Activated CD4-positive, alpha-beta T cell treated with anti-CD3 and anti-CD28 coated beads, Interleukin-2, amount 10 ng/mL, durations not matched to agents 24 days and 14 days (primary cell): ENCODE measurements around the gene TMEM62. TPM values are rescaled to one million over a fixed set of nuclear protein-coding genes. Genes with fewer than 3 reads are reported as not detected.
"Not testable (repeated sequence)": the region's sequence is repeated elsewhere in the genome, so short reads cannot be mapped to it uniquely, and the experiment has no call there.

Experiments used
- DNase-seq: peaks from one replicate; pipeline ENCODE4 v3.0.0; 2022
- H3K27ac Mint-ChIP-seq: one replicate; pipeline ENCODE4 v1.8.0; 2022; ENCODE audit warnings: mild to moderate bottlenecking, mixed read lengths
- H3K27me3 Mint-ChIP-seq: one replicate; pipeline ENCODE4 v1.8.0; 2022; ENCODE audit warnings: mixed read lengths
- H3K36me3 Mint-ChIP-seq: one replicate; pipeline ENCODE4 v1.8.0; 2022; ENCODE audit warnings: low read depth, mild to moderate bottlenecking, mixed read lengths
- H3K4me1 Mint-ChIP-seq: one replicate; pipeline ENCODE4 v1.8.0; 2021; ENCODE audit warnings: mixed read lengths
- H3K4me3 Mint-ChIP-seq: one replicate; pipeline ENCODE4 v1.8.0; 2022; ENCODE audit warnings: mild to moderate bottlenecking, moderate library complexity, mixed read lengths
- H3K9me3 Mint-ChIP-seq: one replicate; pipeline ENCODE4 v1.8.0; 2021; ENCODE audit warnings: mixed read lengths
- intact Hi-C: fragments of 100-400 bp; cut with micrococcal nuclease; formaldehyde crosslinking; loops from one replicate; pipeline ENCODE4 v1.15.1; 2023
- total RNA-seq: library from RNA; stranded (reverse); gene quantifications from 2 replicates; pipeline ENCODE4 v1.2.3, GENCODE V29; 2022

The TMEM62 gene
- total RNA-seq, 1 donor from 2014 or later: 18.7 TPM

DNA sequence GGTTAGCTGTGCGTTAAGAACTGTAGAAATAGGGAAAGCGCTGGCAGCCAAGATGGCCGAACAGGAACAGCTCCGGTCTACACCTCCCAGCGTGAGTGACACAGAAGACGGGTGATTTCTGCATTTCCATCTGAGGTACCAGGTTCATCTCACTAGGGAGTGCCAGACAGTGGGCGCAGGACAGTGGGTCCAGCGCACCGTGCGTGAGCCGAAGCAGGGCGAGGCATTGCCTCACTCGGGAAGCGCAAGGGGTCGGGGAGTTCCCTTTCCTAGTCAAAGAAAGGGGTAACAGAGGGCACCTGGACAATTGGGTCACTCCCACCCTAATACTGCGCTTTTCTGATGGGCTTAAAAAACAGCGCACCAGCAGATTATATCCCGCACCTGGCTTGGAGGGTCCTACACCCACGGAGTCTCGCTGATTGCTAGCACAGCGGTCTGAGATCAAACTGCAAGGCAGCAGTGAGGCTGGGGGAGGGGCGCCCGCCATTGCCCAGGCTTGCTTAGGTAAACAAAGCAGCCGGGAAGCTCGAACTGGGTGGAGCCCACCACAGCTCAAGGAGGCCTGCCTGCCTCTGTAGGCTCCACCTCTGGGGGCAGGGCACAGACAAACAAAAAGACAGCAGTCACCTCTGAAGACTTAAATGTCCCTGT lies 42.4 kb downstream of the TMEM62 start:
- H3K27me3 Mint-ChIP-seq: not testable (repeated sequence)
- H3K36me3 Mint-ChIP-seq: peaks cover 41% of the 10 kb centered on the region

DNA sequence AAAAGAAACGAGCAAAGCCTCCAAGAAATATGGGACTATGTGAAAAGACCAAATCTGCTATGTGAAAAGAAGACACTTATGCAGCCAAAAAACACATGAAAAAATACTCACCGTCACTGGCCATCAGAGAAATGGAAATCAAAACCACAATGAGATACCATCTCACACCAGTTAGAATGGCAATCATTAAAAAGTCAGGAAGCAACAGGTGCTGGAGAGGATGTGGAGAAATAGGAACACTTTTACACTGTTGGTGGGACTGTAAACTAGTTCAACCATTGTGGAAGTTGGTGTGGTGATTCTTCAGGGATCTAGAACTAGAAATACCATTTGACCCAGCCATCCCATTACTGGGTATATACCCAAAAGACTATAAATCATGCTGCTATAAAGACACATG lies 43.8 kb downstream of the TMEM62 start:
- H3K27ac Mint-ChIP-seq, H3K9me3 Mint-ChIP-seq, H3K4me1 Mint-ChIP-seq, intact Hi-C loops, DNase-seq, H3K4me3 Mint-ChIP-seq, H3K27me3 Mint-ChIP-seq: not testable (repeated sequence)
- peaks cover 43% of the 10 kb centered on the region for H3K36me3 Mint-ChIP-seq

More for the DNA sequence above, 42.4 kb downstream of the TMEM62 start:
- H3K4me1 Mint-ChIP-seq, intact Hi-C loops, H3K27ac Mint-ChIP-seq, H3K4me3 Mint-ChIP-seq, H3K9me3 Mint-ChIP-seq, DNase-seq: not testable (repeated sequence)

DNA sequence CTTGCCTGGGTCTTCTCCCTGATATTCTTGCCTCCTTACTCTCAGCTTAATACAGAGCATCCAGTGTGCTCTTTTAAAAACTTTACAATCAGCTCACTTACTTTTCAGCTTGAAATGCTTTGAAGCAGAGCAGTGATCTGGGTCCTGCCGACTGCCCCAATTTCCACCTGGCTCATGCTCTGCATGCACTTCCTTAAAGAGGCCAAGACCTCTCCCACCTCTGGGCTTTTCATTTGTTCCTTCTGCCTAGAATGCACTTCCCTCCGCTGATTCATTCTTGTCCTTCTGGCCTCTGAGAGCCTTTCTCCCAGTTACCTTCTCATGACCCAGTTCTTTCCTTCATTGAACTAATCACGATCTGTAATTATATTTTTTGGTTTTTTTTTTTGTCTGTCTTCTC lies 49.9 kb downstream of the TMEM62 start:
- Mint-ChIP-seq H3K9me3 (no peaks in the 10 kb centered on the region), H3K4me3 (no peak overlapping the region), H3K4me1 (peaks cover 22% of the 10 kb centered on the region), H3K27me3 (no peaks in the 10 kb centered on the region), H3K27ac (no peak overlapping the region), H3K36me3 (peaks cover 28% of the 10 kb centered on the region)
- peak; percentile 52 for DNase-seq
- intact Hi-C loops: loop anchor here (10.0 kb wide), 1 partner anchor 622 kb away; the partner anchor contains the start of genes HYPK and SERINC4

GRCh38 chr15:43184407-43185124 lies 51.2 kb downstream of the TMEM62 start:
- H3K9me3 Mint-ChIP-seq: no peaks in the 10 kb centered on the region
- H3K4me1 Mint-ChIP-seq: peaks cover 26% of the 10 kb centered on the region
- intact Hi-C loops: loop anchor here (5.0 to 10.0 kb wide), 2 partner anchors 52 to 620 kb away; partner anchors contain the start of genes HYPK, SERINC4 and TMEM62
- peak overlapping the region; percentile 97 for H3K27ac Mint-ChIP-seq
- peak; percentile 58 for DNase-seq
- H3K36me3 Mint-ChIP-seq: peaks cover 25% of the 10 kb centered on the region
- H3K27me3 Mint-ChIP-seq: no peaks in the 10 kb centered on the region
- peak overlapping the region; percentile 96 for H3K4me3 Mint-ChIP-seq

DNA sequence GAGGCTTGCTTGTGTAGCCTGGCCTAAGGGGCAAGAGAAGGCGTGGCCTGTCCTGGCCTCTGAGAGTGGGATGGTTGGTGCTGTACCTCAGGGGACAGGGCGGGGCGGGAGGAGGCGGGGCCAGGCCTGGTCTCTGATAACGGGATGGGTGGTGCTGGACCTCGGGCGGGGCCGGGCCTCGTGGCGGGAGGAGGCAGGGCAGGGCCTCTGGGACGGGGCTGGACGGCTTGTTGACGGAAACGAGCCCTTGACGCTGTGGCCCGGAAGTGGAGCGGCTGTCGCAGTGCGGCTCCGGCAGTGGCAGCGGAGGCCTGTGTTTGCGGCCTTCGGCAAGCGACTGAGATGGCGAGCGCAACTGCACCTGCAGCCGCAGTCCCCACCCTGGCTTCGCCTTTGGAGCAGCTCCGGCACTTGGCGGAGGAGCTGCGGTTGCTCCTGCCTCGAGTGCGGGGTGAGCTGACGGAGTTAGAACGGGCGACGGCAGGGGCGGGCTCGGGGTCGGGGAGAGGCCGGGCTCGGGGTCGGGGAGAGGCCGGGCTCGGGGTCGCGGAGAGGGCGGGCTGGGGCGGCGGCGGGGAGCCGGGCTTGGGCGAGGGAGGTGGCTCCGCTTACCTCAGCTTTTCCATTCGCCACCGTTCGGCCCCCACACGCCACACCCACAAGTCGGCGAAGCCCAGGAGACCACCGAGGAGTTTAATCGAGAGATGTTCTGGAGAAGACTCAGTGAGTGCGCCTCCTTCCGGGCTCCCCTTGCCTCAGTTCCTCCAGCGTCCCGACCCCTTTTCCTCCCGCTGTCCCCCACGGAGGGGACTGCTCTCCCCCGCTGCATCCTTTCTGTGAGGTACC lies 52.0 kb downstream of the TMEM62 start, which contains the start of gene CCNDBP1:
Gene CCNDBP1 (plus strand): TSS at position 247 of the 846 bp plus-strand sequence. CDS start 96 bp downstream, at position 343.
- intact Hi-C loops: loop anchor here (2.0 to 10.0 kb wide), 3 partner anchors 19 to 619 kb away; partner anchors contain the start of genes HYPK, SERINC4 and TMEM62
- H3K4me1 Mint-ChIP-seq: peaks cover 26% of the 10 kb centered on the region

GRCh38 chr15:43186003-43186353 lies 52.6 kb downstream of the TMEM62 start:
- peaks cover 26% of the 10 kb centered on the region for H3K4me1 Mint-ChIP-seq
- H3K27ac Mint-ChIP-seq: peak overlapping the region; percentile 97
- no peaks in the 10 kb centered on the region for H3K27me3 Mint-ChIP-seq
- intact Hi-C loops: loop anchor here (2.0 to 10.0 kb wide), 3 partner anchors 19 to 619 kb away; partner anchors contain the start of genes HYPK, SERINC4 and TMEM62
- no peak for DNase-seq
- H3K9me3 Mint-ChIP-seq: no peaks in the 10 kb centered on the region
- H3K4me3 Mint-ChIP-seq: peak overlapping the region; percentile 96
- H3K36me3 Mint-ChIP-seq: peaks cover 31% of the 10 kb centered on the region

More for the DNA sequence above, 52.0 kb downstream of the TMEM62 start, which contains the start of gene CCNDBP1:
- H3K4me3 Mint-ChIP-seq: peak within 1 kb of the TSS; percentile 96
- DNase-seq: peak; percentile 97
- peak within 1 kb of the TSS; percentile 97 for H3K27ac Mint-ChIP-seq
- no peaks in the 10 kb centered on the region for H3K9me3 Mint-ChIP-seq
- peaks cover 25% of the 10 kb centered on the region for H3K36me3 Mint-ChIP-seq
- no peaks in the 10 kb centered on the region for H3K27me3 Mint-ChIP-seq

GRCh38 chr15:43187544-43188155 lies 54.3 kb downstream of the TMEM62 start:
- DNase-seq: peak; percentile 70
- Mint-ChIP-seq H3K9me3 (no peaks in the 10 kb centered on the region), H3K36me3 (peaks cover 34% of the 10 kb centered on the region), H3K4me3 (peak overlapping the region; percentile 48), H3K27me3 (no peaks in the 10 kb centered on the region), H3K4me1 (peaks cover 26% of the 10 kb centered on the region), H3K27ac (no peak overlapping the region)
- intact Hi-C loops: loop anchor here (2.0 to 10.0 kb wide), 3 partner anchors 17 to 617 kb away; partner anchors contain the start of genes HYPK, SERINC4 and TMEM62

DNA sequence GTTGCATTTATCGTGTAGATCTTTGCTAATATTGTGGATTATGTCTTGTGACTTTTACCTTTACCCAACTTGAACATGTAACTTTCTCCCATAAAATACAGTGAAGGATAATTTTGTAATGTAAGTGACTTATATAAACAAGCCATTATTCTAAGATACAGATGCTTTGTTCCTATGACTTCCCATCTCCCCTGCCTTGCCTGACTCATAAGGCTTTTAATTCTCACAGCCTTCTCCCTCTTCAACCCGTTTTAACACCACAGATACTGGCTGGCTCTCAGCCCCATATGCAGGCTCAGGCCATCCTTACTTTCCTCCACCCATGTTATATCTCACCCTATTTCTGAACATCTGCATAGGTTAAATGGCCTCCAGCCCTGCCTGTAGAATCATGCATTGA lies 55.9 kb downstream of the TMEM62 start:
- intact Hi-C loops: loop anchor here (5.0 to 10.0 kb wide), 2 partner anchors 57 to 616 kb away; partner anchors contain the start of genes HYPK, SERINC4 and TMEM62
- no peak overlapping the region for H3K4me3 Mint-ChIP-seq
- H3K27me3 Mint-ChIP-seq: no peaks in the 10 kb centered on the region
- DNase-seq: no peak
- H3K27ac Mint-ChIP-seq: no peak overlapping the region
- H3K4me1 Mint-ChIP-seq: peaks cover 26% of the 10 kb centered on the region
- H3K36me3 Mint-ChIP-seq: peaks cover 31% of the 10 kb centered on the region
- no peaks in the 10 kb centered on the region for H3K9me3 Mint-ChIP-seq

DNA sequence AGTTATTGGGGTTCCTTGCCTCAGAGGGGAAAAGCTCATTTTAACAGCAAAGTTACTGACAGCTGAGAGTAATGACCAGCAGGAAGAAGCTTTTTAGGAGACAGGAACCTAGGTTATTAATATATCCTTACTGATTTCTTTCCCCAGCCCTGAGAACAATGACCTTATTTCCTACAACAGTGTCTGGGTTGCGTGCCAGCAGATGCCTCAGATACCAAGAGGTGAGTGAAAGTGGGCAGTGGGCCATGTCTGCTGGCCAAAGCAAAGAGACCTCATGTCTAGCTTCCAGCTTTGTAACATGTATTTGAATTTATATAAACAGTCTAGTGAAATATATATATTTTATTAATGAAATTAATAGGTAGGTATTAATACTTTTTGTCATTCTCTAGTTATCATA lies 56.8 kb downstream of the TMEM62 start:
- Mint-ChIP-seq H3K9me3 (no peaks in the 10 kb centered on the region), H3K36me3 (peaks cover 40% of the 10 kb centered on the region), H3K4me1 (peaks cover 23% of the 10 kb centered on the region), H3K4me3 (no peak overlapping the region), H3K27me3 (no peaks in the 10 kb centered on the region), H3K27ac (no peak overlapping the region)
- DNase-seq: no peak
- intact Hi-C loops: no loop called here

DNA sequence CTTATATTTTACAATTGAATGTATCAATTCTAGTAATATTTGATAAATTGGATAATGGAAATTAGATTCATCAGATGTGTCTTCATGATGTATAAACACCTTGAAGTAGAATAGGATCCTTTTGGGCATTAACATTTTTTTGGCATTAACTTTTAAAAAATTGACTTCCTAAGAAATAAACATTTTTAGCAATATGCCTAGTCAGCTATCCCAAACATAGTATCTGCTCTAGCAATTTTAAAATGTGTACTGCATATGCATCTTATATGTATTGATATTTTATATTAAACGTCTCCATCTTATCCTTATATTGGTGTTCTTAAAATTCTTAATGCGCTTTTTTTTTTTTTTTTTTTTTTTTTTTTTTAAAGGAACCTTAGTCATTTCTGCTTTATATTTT lies 60.3 kb downstream of the TMEM62 start:
- Mint-ChIP-seq H3K4me3 (no peak overlapping the region), H3K9me3 (no peaks in the 10 kb centered on the region), H3K27ac (no peak overlapping the region), H3K27me3 (no peaks in the 10 kb centered on the region), H3K36me3 (peaks cover 58% of the 10 kb centered on the region), H3K4me1 (peaks cover 4% of the 10 kb centered on the region)
- no peak for DNase-seq
- intact Hi-C loops: no loop called here

DNA sequence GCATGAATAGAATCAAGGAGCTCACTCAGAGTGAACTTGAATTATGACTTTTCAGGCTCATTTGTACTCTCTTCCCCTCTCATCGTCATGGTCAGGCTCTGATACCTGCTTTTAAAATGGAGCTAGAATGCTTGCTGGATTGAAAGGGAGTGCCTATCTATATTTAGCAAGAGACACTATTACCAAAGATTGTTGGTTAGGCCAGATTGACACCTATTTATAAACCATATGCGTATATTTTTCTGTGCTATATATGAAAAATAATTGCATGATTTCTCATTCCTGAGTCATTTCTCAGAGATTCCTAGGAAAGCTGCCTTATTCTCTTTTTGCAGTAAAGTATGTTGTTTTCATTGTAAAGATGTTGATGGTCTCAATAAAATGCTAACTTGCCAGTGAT lies 61.4 kb downstream of the TMEM62 start:
- no peak for DNase-seq
- H3K9me3 Mint-ChIP-seq: no peaks in the 10 kb centered on the region
- intact Hi-C loops: no loop called here
- peaks cover 3% of the 10 kb centered on the region for H3K4me1 Mint-ChIP-seq
- no peak overlapping the region for H3K27ac Mint-ChIP-seq
- H3K4me3 Mint-ChIP-seq: no peak overlapping the region
- peaks cover 54% of the 10 kb centered on the region for H3K36me3 Mint-ChIP-seq
- H3K27me3 Mint-ChIP-seq: no peaks in the 10 kb centered on the region

GRCh38 chr15:43196760-43197548 lies 63.6 kb downstream of the TMEM62 start:
- Mint-ChIP-seq H3K4me1 (peaks cover 8% of the 10 kb centered on the region), H3K4me3 (no peak overlapping the region), H3K9me3 (no peaks in the 10 kb centered on the region), H3K27me3 (no peaks in the 10 kb centered on the region), H3K27ac (no peak overlapping the region), H3K36me3 (peaks cover 41% of the 10 kb centered on the region)
- no peak for DNase-seq
- intact Hi-C loops: no loop called here
